ENCODE data around the gene STK38L. TPM values are rescaled to one million over a fixed set of nuclear protein-coding genes. Genes with fewer than 3 reads are reported as not detected.
A peak's percentile ranks its signal among the peaks of the same experiment; 100 is the strongest.

The STK38L gene
- total and polyA plus RNA-seq, 10 of the 15 experiments (the other 5 are each of a cell fraction or from before 2014, with no cell fraction given): 43.0 to 154 (median 115) TPM

- TF ChIP-seq RBBP5 (conservative IDR thresholded peaks at IDR 0.05) (no peak), USF1 (IDR thresholded peaks at IDR 0.05; ENCODE audit: borderline replicate concordance, extremely low read length, insufficient read depth, low read depth, low read length) (no peak), BCL3 (IDR thresholded peaks at IDR 0.05; ENCODE audit: borderline replicate concordance, insufficient read depth, low read depth, low read length, poor library complexity, severe bottlenecking) (peak; percentile 23), MEF2B (IDR thresholded peaks at IDR 0.05; ENCODE audit: partially characterized antibody, poor library complexity, severe bottlenecking) (peak; percentile 42), CTCF (IDR thresholded peaks at IDR 0.05 in 2 of 3, conservative IDR thresholded peaks at IDR 0.05 in 1 of 3; ENCODE audit: control insufficient read depth in 2 of 3, extremely low read depth in 1 of 3, insufficient read depth in 1 of 3, low read depth in 3 of 3, low read length in 3 of 3) (peak; percentile 18 to 38 (median 21); a peak in 4 of 6 replicates), PBX3 (IDR thresholded peaks at IDR 0.05; ENCODE audit: insufficient replicate concordance, low read depth, low read length) (no peak), TBL1XR1 (IDR thresholded peaks at IDR 0.05; ENCODE audit: low read depth, low read length) (peak; percentile 14; the same call in 1 of the 2 replicates), SP1 (IDR thresholded peaks at IDR 0.05; ENCODE audit: low read depth, low read length) (no peak), BCLAF1 (IDR thresholded peaks at IDR 0.05) (no peak), CHD4 (IDR thresholded peaks at IDR 0.05) (no peak), ZNF24 (IDR thresholded peaks at IDR 0.05) (0 out of 2 replicates have a peak, but pooled peaks have one; percentile 10), ZBTB40 (IDR thresholded peaks at IDR 0.05; ENCODE audit: borderline replicate concordance) (peak; percentile 88; the same call in 1 of the 2 replicates), JUNB (IDR thresholded peaks at IDR 0.05) (no peak), TCF7 (IDR thresholded peaks at IDR 0.05; ENCODE audit: borderline replicate concordance) (no peak)
These were observed at the start of gene STK38L (continued) for GRCh38 chr12:27243804-27244688.

Data from GM12878 (cell line).